Caco-2 (cell line): ENCODE measurements around the gene IFITM2. TPM values are rescaled to one million over a fixed set of nuclear protein-coding genes. Genes with fewer than 3 reads are reported as not detected.

ENCODE experiments used
- BruUV-seq: library from RNA; stranded (reverse); fragments of 400-500 nt; replicated peaks from 2 replicates; lab custom pipeline; 2021; lab: Mats Ljungman, UMichigan
- CTCF ChIA-PET: fragments of 300-600 bp; sonication (Branson Sonifier 250); formaldehyde crosslinking; loops from one replicate; lab custom pipeline; 2022; ENCODE audit warnings: antibody characterized with exemption; lab: Charles Lee
- POLR2A ChIA-PET: fragments of 300-600 bp; sonication (Branson Sonifier 250); formaldehyde crosslinking; loops from one replicate; lab custom pipeline; 2022; ENCODE audit warnings: antibody characterized with exemption; lab: Charles Lee
- DNase-seq, 2 experiments: peaks; one replicate each; pipeline versions ENCODE4 v3.0.0 to v3.0.0-alpha.2; 2020 to 2022
- H3K27me3 ChIP-seq: replicated peaks from 2 replicates; pipeline ENCODE4 v1.6.0; 2011; ENCODE audit warnings: low read length; ENCODE audit not compliant: control insufficient read depth, insufficient read depth
- H3K36me3 ChIP-seq: 2 replicates; pipeline ENCODE4 v1.5.1; 2011; ENCODE audit warnings: low read length; ENCODE audit not compliant: control insufficient read depth, insufficient read depth
- H3K4me1 ChIP-seq: fragments of 250-450 bp; sonication (Bioruptor Pico); 2 replicates; pipeline ENCODE4 v1.5.1; 2020; ENCODE audit warnings: mild to moderate bottlenecking
- H3K4me3 ChIP-seq: 2 replicates; pipeline ENCODE4 v1.5.1; 2011; ENCODE audit warnings: low read depth, mild to moderate bottlenecking, control low read depth, low read length
- H3K9me3 ChIP-seq: fragments of 250-450 bp; sonication (Bioruptor Pico); 2 replicates; pipeline ENCODE4 v1.5.1; 2020; ENCODE audit warnings: mild to moderate bottlenecking, moderate library complexity
- H3K27ac Mint-ChIP-seq: one replicate; pipeline ENCODE4 v1.8.0; 2022; ENCODE audit warnings: mixed read lengths; ENCODE audit not compliant: unreplicated experiment
- H3K27me3 Mint-ChIP-seq: one replicate; pipeline ENCODE4 v1.8.0; 2022; ENCODE audit warnings: mixed read lengths; ENCODE audit not compliant: insufficient read depth, unreplicated experiment
- H3K36me3 Mint-ChIP-seq: one replicate; pipeline ENCODE4 v1.8.0; 2022; ENCODE audit warnings: mild to moderate bottlenecking, mixed read lengths; ENCODE audit not compliant: insufficient read depth, unreplicated experiment
- H3K4me1 Mint-ChIP-seq: one replicate; pipeline ENCODE4 v1.8.0; 2022; ENCODE audit warnings: low read depth, mixed read lengths; ENCODE audit not compliant: unreplicated experiment
- H3K4me3 Mint-ChIP-seq: one replicate; pipeline ENCODE4 v1.8.0; 2022; ENCODE audit warnings: mild to moderate bottlenecking, moderate library complexity, mixed read lengths; ENCODE audit not compliant: unreplicated experiment
- H3K9me3 Mint-ChIP-seq: one replicate; pipeline ENCODE4 v1.8.0; 2022; ENCODE audit warnings: mixed read lengths; ENCODE audit not compliant: unreplicated experiment
- intact Hi-C: fragments of 100-400 bp; cut with micrococcal nuclease; formaldehyde crosslinking; loops from one replicate; pipeline ENCODE4 v1.10.0; 2022; ENCODE audit not compliant: unreplicated experiment
- total RNA-seq: library from RNA; stranded (reverse); gene quantifications from 2 replicates; pipeline ENCODE4 v1.2.3, GENCODE V29; 2022
- TF ChIP-seq, protein P1 (sequence below), 2 experiments: fragments of 200-600 bp in 1 of 2; IDR thresholded peaks; 1 replicate in 1 of 2; 2 replicates in 1 of 2; pipeline versions ENCODE4 v1.5.1 to v1.8.0; 2011 to 2022; ENCODE audit warnings: antibody characterized with exemption in 1 of 2, control low read depth in 1 of 2, inconsistent platforms in 1 of 2, low read depth in 1 of 2, low read length in 1 of 2, mild to moderate bottlenecking in 1 of 2, moderate library complexity in 1 of 2; ENCODE audit not compliant: insufficient read depth in 1 of 2, severe bottlenecking in 1 of 2, unreplicated experiment in 1 of 2

IFITM2 gene
- total RNA-seq, 1 experiment from 2014 or later, result 7.3 TPM

DNA sequence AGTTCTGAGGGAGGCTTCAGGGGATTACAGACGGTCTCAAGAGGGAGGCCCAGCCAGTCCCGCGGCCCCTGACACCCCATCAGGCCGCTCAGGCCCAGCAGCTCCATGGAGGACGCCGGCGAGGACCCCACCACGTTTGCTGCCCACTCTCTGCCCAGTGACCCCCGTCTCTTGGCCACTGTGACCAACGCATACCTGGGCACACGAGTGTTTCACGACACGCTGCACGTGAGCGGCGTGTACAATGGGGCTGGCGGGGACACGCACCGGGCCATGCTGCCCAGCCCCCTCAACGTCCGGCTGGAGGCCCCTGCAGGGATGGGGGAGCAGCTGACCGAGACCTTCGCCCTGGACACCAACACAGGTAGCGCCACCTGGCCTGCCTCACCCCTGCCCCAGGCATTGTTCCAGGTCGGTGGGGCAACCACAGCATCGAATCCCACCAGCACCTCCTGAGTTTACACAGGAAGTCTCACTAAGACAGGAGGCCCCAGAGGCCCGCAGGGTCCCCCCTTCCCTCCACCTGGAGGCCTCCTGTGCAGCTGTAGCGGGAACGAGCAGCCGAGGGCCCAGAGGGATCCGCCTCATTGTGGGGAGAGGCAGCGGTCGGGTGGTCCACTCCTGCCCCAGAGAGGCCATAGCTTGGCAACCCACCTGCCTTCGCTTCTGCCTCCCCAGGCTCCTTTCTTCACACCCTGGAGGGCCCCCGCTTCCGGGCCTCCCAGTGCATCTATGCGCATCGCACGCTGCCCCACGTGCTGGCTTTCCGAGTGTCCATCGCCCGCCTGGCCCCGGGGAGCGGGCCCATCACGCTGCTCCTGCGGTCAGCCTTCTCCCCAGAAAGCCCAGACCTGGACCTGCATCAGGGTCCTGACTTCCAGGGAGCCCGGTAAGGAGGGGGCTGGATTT is 17.6 kb upstream of the IFITM2 start:
- H3K4me1 ChIP-seq, result peaks cover 7% of the 10 kb centered on the region
- intact Hi-C loops, result no loop called here
- CTCF ChIA-PET, result interaction anchor here (0.9 kb wide), 1 partner anchor 159 kb away, joined by 3 read pairs; no protein-coding TSS in a partner anchor
- TF ChIP-seq, protein P1, sequence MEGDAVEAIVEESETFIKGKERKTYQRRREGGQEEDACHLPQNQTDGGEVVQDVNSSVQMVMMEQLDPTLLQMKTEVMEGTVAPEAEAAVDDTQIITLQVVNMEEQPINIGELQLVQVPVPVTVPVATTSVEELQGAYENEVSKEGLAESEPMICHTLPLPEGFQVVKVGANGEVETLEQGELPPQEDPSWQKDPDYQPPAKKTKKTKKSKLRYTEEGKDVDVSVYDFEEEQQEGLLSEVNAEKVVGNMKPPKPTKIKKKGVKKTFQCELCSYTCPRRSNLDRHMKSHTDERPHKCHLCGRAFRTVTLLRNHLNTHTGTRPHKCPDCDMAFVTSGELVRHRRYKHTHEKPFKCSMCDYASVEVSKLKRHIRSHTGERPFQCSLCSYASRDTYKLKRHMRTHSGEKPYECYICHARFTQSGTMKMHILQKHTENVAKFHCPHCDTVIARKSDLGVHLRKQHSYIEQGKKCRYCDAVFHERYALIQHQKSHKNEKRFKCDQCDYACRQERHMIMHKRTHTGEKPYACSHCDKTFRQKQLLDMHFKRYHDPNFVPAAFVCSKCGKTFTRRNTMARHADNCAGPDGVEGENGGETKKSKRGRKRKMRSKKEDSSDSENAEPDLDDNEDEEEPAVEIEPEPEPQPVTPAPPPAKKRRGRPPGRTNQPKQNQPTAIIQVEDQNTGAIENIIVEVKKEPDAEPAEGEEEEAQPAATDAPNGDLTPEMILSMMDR (IDR thresholded peaks at IDR 0.05; ENCODE audit: insufficient read depth in 1 of 2, low read depth in 1 of 2, low read length in 1 of 2, severe bottlenecking in 1 of 2, unreplicated experiment in 1 of 2), result no peak
- peaks cover 7% of the 10 kb centered on the region for H3K4me1 Mint-ChIP-seq
- peak overlapping the region; percentile 59 for H3K4me3 Mint-ChIP-seq
- no peaks in the 10 kb centered on the region for H3K9me3 ChIP-seq
- peak in 1 of 2 experiments; percentile 42 for DNase-seq
- TSS peak; percentile 17 for BruUV-seq
- H3K27me3 Mint-ChIP-seq, result no peaks in the 10 kb centered on the region
- H3K36me3 Mint-ChIP-seq, result peaks cover 27% of the 10 kb centered on the region
- no peaks in the 10 kb centered on the region for H3K9me3 Mint-ChIP-seq
- peak overlapping the region; percentile 51 for H3K4me3 ChIP-seq
- H3K36me3 ChIP-seq, result no peaks in the 10 kb centered on the region
- H3K27ac Mint-ChIP-seq, result peak overlapping the region; percentile 16
- POLR2A ChIA-PET, result interaction anchor here (0.7 kb wide), 1 partner anchor 83 kb away, joined by 3 read pairs; the partner anchor contains the start of genes BET1L and RIC8A
- no peaks in the 10 kb centered on the region for H3K27me3 ChIP-seq

- Histone ChIP-seq H3K36me3 (no peaks in the 10 kb centered on the region), H3K4me3 (no peak overlapping the region), H3K9me3 (no peaks in the 10 kb centered on the region), H3K4me1 (peaks cover 7% of the 10 kb centered on the region), H3K27me3 (no peaks in the 10 kb centered on the region)
- H3K4me3 Mint-ChIP-seq, result peak overlapping the region; percentile 59
- ChIA-PET POLR2A (no interaction called here), CTCF (no interaction called here)
- no TSS peak for BruUV-seq
- TF ChIP-seq, protein P1 (IDR thresholded peaks at IDR 0.05; ENCODE audit: insufficient read depth in 1 of 2, low read depth in 1 of 2, low read length in 1 of 2, severe bottlenecking in 1 of 2, unreplicated experiment in 1 of 2), result no peak
- H3K4me1 Mint-ChIP-seq, result peaks cover 7% of the 10 kb centered on the region
- no peak overlapping the region for H3K27ac Mint-ChIP-seq
- intact Hi-C loops, result no loop called here
- H3K36me3 Mint-ChIP-seq, result peaks cover 27% of the 10 kb centered on the region
- no peaks in the 10 kb centered on the region for H3K9me3 Mint-ChIP-seq
- no peaks in the 10 kb centered on the region for H3K27me3 Mint-ChIP-seq
- peak in 1 of 2 experiments; percentile 34 for DNase-seq
Observed at GRCh38 chr11:290621-291231, 16.9 kb upstream of the IFITM2 start.
